GM20000 (cell line): ENCODE measurements around the gene LSS.
"Not testable (repeated sequence)": the region's sequence is repeated elsewhere in the genome, so short reads cannot be mapped to it uniquely, and the experiment has no call there.

Experiments
- DNase-seq: peaks from one replicate; pipeline ENCODE4 v3.0.0; 2012; ENCODE audit warnings: low spot score
- CTCF ChIP-seq: IDR thresholded peaks from 2 replicates; pipeline ENCODE4 v1.5.1; 2012; ENCODE audit warnings: mild to moderate bottlenecking, control low read depth; ENCODE audit errors: extremely low read depth, missing control alignments

LSS gene

DNA sequence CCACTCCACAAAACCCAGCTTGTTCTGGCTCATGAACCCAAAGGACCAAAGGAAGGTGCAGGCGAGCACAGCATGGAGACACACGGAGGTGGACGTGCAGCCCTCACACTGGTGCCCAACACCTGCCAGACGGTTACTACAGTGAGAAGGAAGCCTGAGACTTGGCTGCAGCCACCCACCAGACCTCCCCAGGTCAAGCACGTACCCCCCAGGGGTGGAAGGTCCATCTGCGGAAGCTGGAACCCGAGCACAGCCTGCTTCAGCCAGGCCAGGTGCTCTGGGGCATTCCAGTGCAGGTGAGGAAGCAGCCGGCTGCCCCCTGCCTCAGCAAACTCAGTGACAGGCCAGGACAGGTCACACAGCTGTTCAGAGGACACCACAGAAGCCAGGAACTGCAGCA is 16.0 kb upstream of the LSS start:
- DNase-seq: no peak
- no peak for TF ChIP-seq CTCF

DNA sequence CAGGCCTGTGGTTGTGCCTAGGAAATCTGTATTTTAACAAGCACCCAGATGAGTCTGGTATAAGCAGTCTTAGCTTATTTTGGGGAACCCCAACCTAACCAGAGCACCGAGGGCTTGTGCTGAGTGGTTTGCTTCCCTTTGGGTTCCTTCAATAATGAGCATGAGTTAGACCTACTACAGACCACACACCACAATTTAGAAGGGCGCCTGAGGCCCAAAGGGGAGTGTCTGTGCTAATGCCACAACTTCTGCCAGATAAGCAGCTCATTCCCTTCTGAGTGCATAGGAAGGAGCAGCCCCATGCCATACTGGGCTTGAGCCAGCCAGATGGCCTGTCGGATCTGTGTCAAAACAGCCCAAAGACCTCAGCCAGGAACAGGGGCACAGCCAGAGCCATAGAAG is 15.4 kb upstream of the LSS start:
- no peak for DNase-seq
- TF ChIP-seq CTCF: no peak

DNA sequence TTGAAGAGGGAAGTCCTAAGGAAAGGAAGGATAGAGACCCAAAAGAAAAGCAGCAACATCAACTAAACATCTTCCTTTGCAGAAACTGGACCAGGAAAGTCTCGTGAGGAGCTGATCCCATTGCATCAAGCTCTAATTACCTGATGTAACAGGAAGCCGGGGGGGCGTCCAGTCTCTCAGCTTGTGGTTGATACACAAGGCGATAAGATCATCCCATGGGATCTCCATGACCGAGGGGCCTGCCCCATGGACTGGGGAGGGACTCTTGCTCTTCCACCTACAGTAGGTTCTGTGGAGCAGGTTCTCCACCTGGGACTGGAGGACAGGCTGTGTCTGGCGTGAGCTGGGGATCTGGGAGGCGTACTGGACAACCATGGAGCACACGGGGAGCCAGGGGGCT is 14.8 kb upstream of the LSS start:
- TF ChIP-seq CTCF: no peak

DNA sequence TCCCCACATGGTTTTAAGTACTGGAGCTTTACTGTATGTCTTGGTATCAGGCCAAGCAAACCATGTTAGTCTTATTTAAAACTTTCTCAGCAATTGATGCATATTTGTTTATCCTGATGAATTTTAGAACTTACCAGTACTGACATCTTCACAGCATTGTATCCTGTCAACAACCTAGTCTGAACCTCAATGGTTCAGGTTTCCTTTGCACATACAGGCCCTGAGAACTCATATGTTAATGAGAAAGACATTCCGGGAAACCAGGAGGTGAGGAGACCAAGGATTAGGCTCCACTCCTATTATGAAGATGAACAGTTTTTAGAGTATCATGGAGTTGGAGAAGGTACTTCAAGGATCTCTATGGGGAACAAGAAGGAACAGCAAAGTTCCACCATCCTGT is 13.0 kb upstream of the LSS start:
- DNase-seq: not testable (repeated sequence)

More for the DNA sequence above, 14.8 kb upstream of the LSS start:
- DNase-seq: no peak

DNA sequence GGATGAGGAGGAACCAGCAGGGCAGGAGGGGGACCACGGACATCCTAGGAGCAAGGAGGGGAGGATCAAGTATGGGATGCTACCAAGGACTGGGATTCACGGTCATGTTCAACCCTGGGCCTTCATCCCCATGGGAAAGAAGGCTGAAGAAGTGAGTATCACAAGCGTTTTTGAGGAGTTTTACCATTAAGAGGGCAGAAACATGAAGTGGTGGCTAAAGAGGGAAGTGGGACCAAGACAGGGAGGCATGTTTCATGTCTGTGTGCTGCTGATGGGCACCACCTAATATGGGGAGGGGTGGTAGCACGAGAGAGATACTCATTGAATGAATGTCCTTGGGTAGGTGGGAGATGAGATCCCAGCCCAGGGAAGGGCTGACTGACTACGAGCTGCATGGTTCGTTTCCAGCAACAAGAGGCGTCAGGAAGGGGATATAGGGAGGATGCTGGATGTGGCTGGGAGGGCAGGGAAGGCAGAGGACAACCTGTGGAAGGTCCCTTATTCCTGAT is 11.3 kb upstream of the LSS start:
- DNase-seq: no peak
- no peak for TF ChIP-seq CTCF

DNA sequence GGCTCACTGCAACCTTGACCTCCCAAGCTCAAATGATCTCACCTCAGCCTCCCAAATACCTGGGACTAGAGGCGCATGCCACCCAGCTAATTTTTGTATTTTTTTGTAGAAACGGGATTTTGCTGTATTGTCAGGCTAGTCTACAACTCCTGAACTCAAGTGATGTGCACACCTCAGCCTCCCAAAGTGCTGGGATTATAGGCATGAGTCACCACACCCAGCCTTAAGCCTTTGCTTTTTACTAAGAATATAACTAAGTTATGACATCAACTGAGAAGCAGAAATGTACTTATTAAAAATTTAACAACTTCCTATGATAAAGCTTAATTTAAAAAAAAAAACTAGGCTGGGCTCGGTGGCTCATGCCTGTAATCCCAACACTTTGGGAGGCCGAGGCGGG is 8.9 kb upstream of the LSS start:
- no peak for TF ChIP-seq CTCF
- no peak for DNase-seq

DNA sequence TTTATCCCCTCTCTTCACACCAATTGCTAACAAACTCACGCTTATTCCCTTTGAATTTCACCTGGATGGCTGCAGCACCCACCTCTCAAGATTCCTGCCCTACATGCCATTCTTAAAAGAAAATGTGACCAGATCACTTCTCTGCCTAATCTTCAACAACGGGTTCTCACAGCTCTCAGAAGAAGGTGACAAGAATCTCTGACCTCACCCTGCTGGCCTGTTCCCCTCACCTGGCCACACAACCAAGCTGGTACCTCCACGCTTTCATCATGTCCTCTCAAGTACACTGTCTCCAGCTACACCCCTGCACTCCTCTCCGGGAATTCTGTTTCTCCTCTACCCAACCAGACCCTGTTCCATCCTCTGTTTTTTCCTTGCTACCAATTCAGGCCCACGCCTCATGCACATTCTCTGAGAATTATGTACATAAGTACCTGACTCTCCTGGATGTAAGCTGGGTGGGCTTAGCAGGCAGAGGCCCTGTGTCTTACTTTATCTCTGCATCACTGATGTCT is 5.9 kb upstream of the LSS start:
- TF ChIP-seq CTCF: no peak
- DNase-seq: no peak

DNA sequence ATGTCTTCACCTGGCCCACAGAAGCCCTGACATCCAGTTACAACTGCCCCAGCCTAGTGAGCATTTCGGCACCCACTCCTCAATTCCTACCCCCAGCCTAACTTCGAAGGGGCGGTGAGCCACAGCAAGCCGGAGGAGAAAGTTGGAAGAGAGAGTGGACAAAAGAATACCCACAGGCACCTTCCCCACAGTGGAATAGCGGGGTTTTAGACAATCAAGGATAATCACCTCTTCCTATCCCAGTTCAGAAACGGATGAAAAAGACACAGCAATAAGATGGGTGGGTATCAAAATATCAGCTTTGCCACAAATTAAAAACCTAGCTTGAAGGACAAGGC is 1.3 kb upstream of the LSS start:
- no peak for DNase-seq
- no peak for TF ChIP-seq CTCF
